Measurements from ENCODE around the gene SYNE1.

DNA sequence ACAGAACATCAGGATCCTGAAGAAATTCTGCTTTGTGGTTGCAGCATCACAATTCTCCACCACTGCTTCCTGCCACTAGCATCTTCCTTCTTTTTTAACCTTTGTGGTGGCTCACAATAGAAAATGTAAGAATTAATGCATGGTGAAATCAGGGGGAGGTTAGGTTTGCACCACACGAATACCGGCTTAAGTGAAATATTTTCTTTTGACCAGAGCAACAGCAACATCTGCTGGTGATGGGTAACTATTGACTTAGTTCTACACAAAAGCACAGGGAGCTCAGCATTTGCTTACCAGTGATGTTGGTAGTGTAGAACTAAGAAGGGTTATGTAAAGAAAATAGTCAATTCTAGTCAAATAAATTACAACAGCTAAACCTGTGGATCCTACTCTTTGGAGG is 280.5 kb downstream of the SYNE1 start:
- TF ChIP-seq, protein P1, sequence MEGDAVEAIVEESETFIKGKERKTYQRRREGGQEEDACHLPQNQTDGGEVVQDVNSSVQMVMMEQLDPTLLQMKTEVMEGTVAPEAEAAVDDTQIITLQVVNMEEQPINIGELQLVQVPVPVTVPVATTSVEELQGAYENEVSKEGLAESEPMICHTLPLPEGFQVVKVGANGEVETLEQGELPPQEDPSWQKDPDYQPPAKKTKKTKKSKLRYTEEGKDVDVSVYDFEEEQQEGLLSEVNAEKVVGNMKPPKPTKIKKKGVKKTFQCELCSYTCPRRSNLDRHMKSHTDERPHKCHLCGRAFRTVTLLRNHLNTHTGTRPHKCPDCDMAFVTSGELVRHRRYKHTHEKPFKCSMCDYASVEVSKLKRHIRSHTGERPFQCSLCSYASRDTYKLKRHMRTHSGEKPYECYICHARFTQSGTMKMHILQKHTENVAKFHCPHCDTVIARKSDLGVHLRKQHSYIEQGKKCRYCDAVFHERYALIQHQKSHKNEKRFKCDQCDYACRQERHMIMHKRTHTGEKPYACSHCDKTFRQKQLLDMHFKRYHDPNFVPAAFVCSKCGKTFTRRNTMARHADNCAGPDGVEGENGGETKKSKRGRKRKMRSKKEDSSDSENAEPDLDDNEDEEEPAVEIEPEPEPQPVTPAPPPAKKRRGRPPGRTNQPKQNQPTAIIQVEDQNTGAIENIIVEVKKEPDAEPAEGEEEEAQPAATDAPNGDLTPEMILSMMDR (IDR thresholded peaks at IDR 0.05; ENCODE audit: poor library complexity), result peak; percentile 39
- TF ChIP-seq EZH2 (IDR thresholded peaks at IDR 0.05; ENCODE audit: borderline replicate concordance), result no peak
